Neural progenitor cell (in vitro differentiated cells): ENCODE results near the gene TUBB4B. TPM values are rescaled to one million over a fixed set of nuclear protein-coding genes. Genes with fewer than 3 reads are reported as not detected.

Source experiments
- DNase-seq: peaks from one replicate; pipeline ENCODE4 v3.0.0-alpha.2; 2016; ENCODE audit warnings: low spot score
- H2AFZ ChIP-seq: fragments of 200-600 bp; sonication (generic); replicated peaks from 2 replicates; pipeline ENCODE4 v1.6.1; 2016; ENCODE audit warnings: antibody characterized with exemption
- H3F3A ChIP-seq: fragments of 200-600 bp; sonication (generic); 2 replicates; pipeline ENCODE4 v1.6.1; 2016; ENCODE audit warnings: antibody characterized with exemption, low read depth
- H3K27ac ChIP-seq: fragments of 200-600 bp; sonication (generic); 2 replicates; pipeline ENCODE4 v1.5.1; 2016; ENCODE audit warnings: mild to moderate bottlenecking
- H3K27me3 ChIP-seq: fragments of 200-600 bp; sonication (generic); 2 replicates; pipeline ENCODE4 v1.6.1; 2016; ENCODE audit warnings: mild to moderate bottlenecking, moderate library complexity
- H3K36me3 ChIP-seq: fragments of 200-600 bp; sonication (generic); 2 replicates; pipeline ENCODE4 v1.5.1; 2016
- H3K4me1 ChIP-seq: fragments of 200-600 bp; sonication (generic); 2 replicates; pipeline ENCODE4 v1.6.1; 2016; ENCODE audit warnings: mixed run types
- H3K4me2 ChIP-seq: fragments of 200-600 bp; sonication (generic); 2 replicates; pipeline ENCODE4 v1.6.1; 2016
- H3K4me3 ChIP-seq: fragments of 200-600 bp; sonication (generic); 2 replicates; pipeline ENCODE4 v1.5.1; 2016
- H3K79me2 ChIP-seq: fragments of 200-600 bp; sonication (generic); 2 replicates; pipeline ENCODE4 v1.6.1; 2016; ENCODE audit warnings: low read depth
- H3K9ac ChIP-seq: fragments of 200-600 bp; sonication (generic); 2 replicates; pipeline ENCODE4 v1.6.1; 2016
- H3K9me3 ChIP-seq: fragments of 200-600 bp; sonication (generic); 2 replicates; pipeline ENCODE4 v1.5.1; 2016; ENCODE audit warnings: low read depth
- H4K20me1 ChIP-seq: fragments of 200-600 bp; sonication (generic); 2 replicates; pipeline ENCODE4 v1.6.1; 2016; ENCODE audit warnings: low read depth
- H3K27ac Mint-ChIP-seq: 3 replicates; pipeline ENCODE4 v1.8.0; 2021; ENCODE audit warnings: mixed read lengths
- H3K27me3 Mint-ChIP-seq: 2 replicates; pipeline ENCODE4 v1.8.0; 2022; ENCODE audit warnings: low read depth, mild to moderate bottlenecking, inconsistent platforms, moderate library complexity, mixed read lengths; ENCODE audit not compliant: insufficient read depth
- H3K36me3 Mint-ChIP-seq: 3 replicates; pipeline ENCODE4 v1.8.0; 2021; ENCODE audit warnings: mixed read lengths
- H3K4me1 Mint-ChIP-seq: 3 replicates; pipeline ENCODE4 v1.8.0; 2021; ENCODE audit warnings: mixed read lengths
- H3K4me3 Mint-ChIP-seq: 3 replicates; pipeline ENCODE4 v1.8.0; 2021; ENCODE audit warnings: mild to moderate bottlenecking, moderate library complexity, mixed read lengths
- H3K9me3 Mint-ChIP-seq: 3 replicates; pipeline ENCODE4 v1.8.0; 2020; ENCODE audit warnings: mixed read lengths
- EZH2 ChIP-seq: fragments of 200-600 bp; sonication (generic); IDR thresholded peaks from 2 replicates; pipeline ENCODE4 v1.6.1; 2017; ENCODE audit warnings: antibody characterized with exemption, mild to moderate bottlenecking, moderate library complexity
- EZH2phosphoT487 ChIP-seq: fragments of 200-600 bp; sonication (generic); IDR thresholded peaks from 2 replicates; pipeline ENCODE4 v1.6.1; 2017; ENCODE audit warnings: antibody characterized with exemption
- total RNA-seq: library from RNA; depleted of rRNA; stranded (reverse); fragments of >200 nt; gene quantifications from 2 replicates; pipeline ENCODE4 v1.2.3, GENCODE V29; 2015; ENCODE audit warnings: low replicate concordance
- TF ChIP-seq, protein P1 (sequence below): fragments of 200-600 bp; sonication (generic); IDR thresholded peaks from 2 replicates; pipeline ENCODE4 v1.5.1; 2017; ENCODE audit warnings: antibody characterized with exemption, mild to moderate bottlenecking

The TUBB4B gene
- total RNA-seq, 1 donor from 2014 or later, result 183 TPM

DNA sequence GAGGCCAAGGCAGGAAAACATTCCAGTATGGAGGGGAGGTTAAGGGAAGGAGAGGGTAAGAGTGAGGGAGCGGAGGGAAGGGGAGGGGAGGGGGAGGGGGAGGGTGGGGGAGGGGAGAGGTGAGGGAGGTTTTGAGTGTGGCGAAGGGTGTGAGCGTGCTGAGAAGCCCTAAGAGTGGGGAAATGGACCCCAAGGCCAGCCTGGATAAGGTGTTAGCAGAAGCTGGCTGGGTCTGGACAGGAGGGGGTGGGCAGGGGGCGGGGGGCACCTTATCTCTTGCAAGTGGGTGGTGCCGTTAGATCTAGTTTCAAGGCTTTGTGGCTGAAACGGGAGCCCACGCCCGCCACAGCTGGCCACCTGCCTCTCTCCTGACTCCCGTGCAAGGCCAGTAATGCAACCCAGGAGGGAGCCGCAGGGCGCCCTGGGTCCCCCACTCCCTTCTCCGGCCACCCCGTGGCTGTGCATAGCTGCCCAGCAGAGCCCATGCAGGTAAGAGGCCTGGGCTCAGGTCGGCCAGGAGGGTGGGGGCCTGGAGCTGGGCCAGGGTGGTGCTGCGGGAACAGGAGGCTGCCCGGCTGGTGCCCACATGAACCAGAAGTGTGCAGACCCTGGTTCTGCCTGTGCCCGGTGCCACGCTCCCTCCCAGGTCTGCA lies 13.1 kb upstream of the TUBB4B start:
- H2AFZ ChIP-seq, result no peak overlapping the region
- Mint-ChIP-seq H3K4me3 (no peak overlapping the region), H3K27me3 (peaks cover 6% of the 10 kb centered on the region), H3K4me1 (peaks cover 3% of the 10 kb centered on the region), H3K27ac (no peak overlapping the region), H3K9me3 (no peaks in the 10 kb centered on the region), H3K36me3 (no peaks in the 10 kb centered on the region)
- no peaks in the 10 kb centered on the region for H3K36me3 ChIP-seq
- H3K4me2 ChIP-seq, result no peak overlapping the region
- H3K9me3 ChIP-seq, result no peaks in the 10 kb centered on the region
- no peak overlapping the region for H3K4me3 ChIP-seq
- H4K20me1 ChIP-seq, result no peaks in the 10 kb centered on the region
- no peak overlapping the region for H3K9ac ChIP-seq
- no peak for DNase-seq
- peaks cover 5% of the 10 kb centered on the region for H3F3A ChIP-seq
- no peaks in the 10 kb centered on the region for H3K79me2 ChIP-seq
- H3K27me3 ChIP-seq, result peaks cover 2% of the 10 kb centered on the region
- peaks cover 1% of the 10 kb centered on the region for H3K4me1 ChIP-seq
- H3K27ac ChIP-seq, result no peak overlapping the region
- no peak for TF ChIP-seq EZH2
- TF ChIP-seq EZH2phosphoT487, result no peak
- TF ChIP-seq, protein P1, sequence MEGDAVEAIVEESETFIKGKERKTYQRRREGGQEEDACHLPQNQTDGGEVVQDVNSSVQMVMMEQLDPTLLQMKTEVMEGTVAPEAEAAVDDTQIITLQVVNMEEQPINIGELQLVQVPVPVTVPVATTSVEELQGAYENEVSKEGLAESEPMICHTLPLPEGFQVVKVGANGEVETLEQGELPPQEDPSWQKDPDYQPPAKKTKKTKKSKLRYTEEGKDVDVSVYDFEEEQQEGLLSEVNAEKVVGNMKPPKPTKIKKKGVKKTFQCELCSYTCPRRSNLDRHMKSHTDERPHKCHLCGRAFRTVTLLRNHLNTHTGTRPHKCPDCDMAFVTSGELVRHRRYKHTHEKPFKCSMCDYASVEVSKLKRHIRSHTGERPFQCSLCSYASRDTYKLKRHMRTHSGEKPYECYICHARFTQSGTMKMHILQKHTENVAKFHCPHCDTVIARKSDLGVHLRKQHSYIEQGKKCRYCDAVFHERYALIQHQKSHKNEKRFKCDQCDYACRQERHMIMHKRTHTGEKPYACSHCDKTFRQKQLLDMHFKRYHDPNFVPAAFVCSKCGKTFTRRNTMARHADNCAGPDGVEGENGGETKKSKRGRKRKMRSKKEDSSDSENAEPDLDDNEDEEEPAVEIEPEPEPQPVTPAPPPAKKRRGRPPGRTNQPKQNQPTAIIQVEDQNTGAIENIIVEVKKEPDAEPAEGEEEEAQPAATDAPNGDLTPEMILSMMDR, result no peak

DNA sequence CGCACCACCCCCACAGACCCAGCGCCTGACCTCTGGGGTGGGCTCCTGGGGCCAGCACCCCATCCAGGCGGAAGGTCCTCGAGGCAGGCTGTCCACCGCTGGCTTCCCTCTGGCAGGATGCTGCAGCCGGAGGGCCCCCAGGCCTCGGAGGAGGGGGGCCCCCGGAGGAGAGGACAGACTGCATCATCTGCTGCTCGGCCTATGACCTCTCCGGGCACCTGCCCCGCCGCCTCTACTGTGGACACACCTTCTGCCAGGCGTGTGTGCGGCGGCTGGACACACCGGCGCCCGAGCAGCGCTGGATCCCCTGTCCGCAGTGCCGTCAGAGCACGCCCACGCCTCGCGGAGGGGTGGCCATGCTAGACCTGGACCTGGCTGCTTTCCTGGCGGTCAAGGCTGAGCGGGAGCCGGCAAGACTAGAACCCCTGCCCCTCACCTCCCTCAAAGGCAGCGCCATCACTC lies 12.6 kb upstream of the TUBB4B start:
- Histone ChIP-seq H3F3A (no peaks in the 10 kb centered on the region), H4K20me1 (no peaks in the 10 kb centered on the region), H3K36me3 (no peaks in the 10 kb centered on the region), H3K27me3 (no peaks in the 10 kb centered on the region), H3K4me2 (no peak overlapping the region), H3K9me3 (no peaks in the 10 kb centered on the region), H3K9ac (no peak overlapping the region), H3K27ac (no peak overlapping the region), H2AFZ (no peak overlapping the region), H3K4me1 (no peaks in the 10 kb centered on the region), H3K4me3 (no peak overlapping the region), H3K79me2 (no peaks in the 10 kb centered on the region)
- TF ChIP-seq EZH2phosphoT487 (no peak), EZH2 (no peak)
- TF ChIP-seq, protein P1, result no peak
- H3K27ac Mint-ChIP-seq, result no peak overlapping the region
- peaks cover 3% of the 10 kb centered on the region for H3K4me1 Mint-ChIP-seq
- H3K36me3 Mint-ChIP-seq, result no peaks in the 10 kb centered on the region
- H3K9me3 Mint-ChIP-seq, result no peaks in the 10 kb centered on the region
- DNase-seq, result no peak
- no peak overlapping the region for H3K4me3 Mint-ChIP-seq
- H3K27me3 Mint-ChIP-seq, result peaks cover 6% of the 10 kb centered on the region

DNA sequence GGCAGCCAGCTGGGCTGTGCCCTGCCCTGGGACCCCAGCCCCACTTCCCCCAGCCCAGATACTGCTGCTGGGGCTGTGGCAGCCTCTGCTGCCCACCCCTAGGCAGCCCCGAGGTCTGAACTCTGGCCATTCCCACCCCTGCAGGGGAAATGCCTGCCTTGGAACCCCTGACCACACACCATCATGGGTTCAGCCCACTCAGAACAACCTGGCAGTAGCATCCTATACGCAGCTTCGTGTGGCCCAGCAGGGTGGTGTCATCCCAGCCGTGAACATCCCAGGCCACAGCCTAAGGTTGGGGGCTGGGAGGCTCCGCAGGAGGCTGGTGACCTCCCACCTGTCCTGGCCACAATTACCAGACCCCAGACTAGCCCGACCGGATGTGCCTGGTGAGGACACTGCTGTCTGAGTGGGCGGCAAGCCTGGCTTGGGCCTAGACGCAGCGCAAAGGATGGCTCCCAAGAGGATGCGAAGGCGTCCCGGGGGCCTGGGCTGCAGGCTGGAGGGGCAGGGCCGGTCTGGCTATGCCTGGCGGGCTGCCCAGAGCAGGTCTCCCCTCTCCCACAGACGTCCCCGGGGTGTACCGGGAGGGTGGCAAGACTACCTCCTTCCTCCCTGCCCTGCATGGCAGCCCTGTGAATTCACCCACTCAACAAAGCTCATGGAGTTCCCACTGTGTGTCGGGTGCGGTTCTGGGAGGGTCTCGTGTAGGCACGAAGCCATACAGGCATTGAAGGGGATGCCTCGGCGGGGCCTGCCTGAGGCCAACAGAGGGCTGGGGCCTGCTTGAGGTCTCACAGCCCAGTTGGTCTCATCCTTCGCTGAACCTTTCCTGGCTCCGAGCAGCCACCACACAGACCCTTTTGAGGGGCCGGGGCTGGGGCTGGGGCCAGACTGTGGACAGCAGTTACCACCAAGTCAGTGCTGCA lies 11.9 kb upstream of the TUBB4B start:
- no peaks in the 10 kb centered on the region for H3K9me3 Mint-ChIP-seq
- H3K27ac Mint-ChIP-seq, result no peak overlapping the region
- DNase-seq, result no peak
- H3K27ac ChIP-seq, result no peak overlapping the region
- no peaks in the 10 kb centered on the region for H3K27me3 ChIP-seq
- H3K4me3 ChIP-seq, result no peak overlapping the region
- H3K36me3 Mint-ChIP-seq, result no peaks in the 10 kb centered on the region
- TF ChIP-seq EZH2phosphoT487, result no peak
- no peak for TF ChIP-seq EZH2
- TF ChIP-seq, protein P1, result no peak
- no peak overlapping the region for H3K9ac ChIP-seq
- no peak overlapping the region for H2AFZ ChIP-seq
- H3K4me1 Mint-ChIP-seq, result peaks cover 3% of the 10 kb centered on the region
- H3K9me3 ChIP-seq, result no peaks in the 10 kb centered on the region
- H3K27me3 Mint-ChIP-seq, result peaks cover 4% of the 10 kb centered on the region
- H3K79me2 ChIP-seq, result no peaks in the 10 kb centered on the region
- H3K4me2 ChIP-seq, result no peak overlapping the region
- H3K4me1 ChIP-seq, result no peaks in the 10 kb centered on the region
- H3K4me3 Mint-ChIP-seq, result no peak overlapping the region
- H4K20me1 ChIP-seq, result no peaks in the 10 kb centered on the region
- no peaks in the 10 kb centered on the region for H3K36me3 ChIP-seq
- H3F3A ChIP-seq, result no peaks in the 10 kb centered on the region
